ENCODE data around the gene TMEM169.

The TMEM169 gene, protein sequence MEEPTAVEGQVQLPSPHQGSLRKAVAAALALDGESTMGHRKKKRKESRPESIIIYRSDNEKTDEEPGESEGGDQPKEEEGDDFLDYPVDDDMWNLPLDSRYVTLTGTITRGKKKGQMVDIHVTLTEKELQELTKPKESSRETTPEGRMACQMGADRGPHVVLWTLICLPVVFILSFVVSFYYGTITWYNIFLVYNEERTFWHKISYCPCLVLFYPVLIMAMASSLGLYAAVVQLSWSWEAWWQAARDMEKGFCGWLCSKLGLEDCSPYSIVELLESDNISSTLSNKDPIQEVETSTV

GRCh38 chr2:216081487-216082116, at the start of gene TMEM169, which contains the start of gene PECR:
Gene TMEM169, plus strand, starts transcription at chr2:216081919. Its CDS starts 14,045 bp downstream, at chr2:216095964.
Gene PECR, minus strand, starts transcription at chr2:216081809. Its CDS starts 68 bp downstream, at chr2:216081741.
- no peak for DNase-seq

- no peak for DNase-seq
Measured at GRCh38 chr2:216031960-216032689, 49.6 kb upstream of the TMEM169 start.

- DNase-seq = no peak
Measured at GRCh38 chr2:216033403-216033802, 48.3 kb upstream of the TMEM169 start.

GRCh38 chr2:216034065-216034464, 47.7 kb upstream of the TMEM169 start:
- peak in 1 of 2 experiments; percentile 43 for DNase-seq

DNA sequence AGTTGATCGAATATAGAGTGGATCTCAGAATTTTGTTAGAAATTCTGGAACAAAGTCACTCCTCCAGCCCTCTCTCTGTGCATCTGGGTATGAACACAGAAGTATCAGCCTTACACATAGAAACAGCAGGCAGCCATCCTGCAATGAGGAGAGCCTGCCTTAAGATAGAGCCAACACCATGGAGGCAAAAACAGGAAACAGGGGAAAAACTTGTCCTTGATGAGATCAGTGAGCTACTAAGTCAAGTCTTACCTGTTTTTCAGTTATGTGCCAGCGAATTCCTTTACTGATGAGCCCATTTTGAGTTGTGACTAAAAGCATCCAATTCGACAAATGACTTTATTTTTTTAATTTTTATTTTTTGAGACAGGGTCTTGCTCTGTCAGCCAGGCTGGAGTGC, 41.8 kb upstream of the TMEM169 start:
- no peak for DNase-seq

GRCh38 chr2:216041438-216041837, 40.3 kb upstream of the TMEM169 start:
- no peak for DNase-seq

GRCh38 chr2:216043949-216044348, 37.8 kb upstream of the TMEM169 start:
- no peak for DNase-seq

- no peak for DNase-seq
Measured at GRCh38 chr2:216044883-216045486, 36.7 kb upstream of the TMEM169 start.

DNA sequence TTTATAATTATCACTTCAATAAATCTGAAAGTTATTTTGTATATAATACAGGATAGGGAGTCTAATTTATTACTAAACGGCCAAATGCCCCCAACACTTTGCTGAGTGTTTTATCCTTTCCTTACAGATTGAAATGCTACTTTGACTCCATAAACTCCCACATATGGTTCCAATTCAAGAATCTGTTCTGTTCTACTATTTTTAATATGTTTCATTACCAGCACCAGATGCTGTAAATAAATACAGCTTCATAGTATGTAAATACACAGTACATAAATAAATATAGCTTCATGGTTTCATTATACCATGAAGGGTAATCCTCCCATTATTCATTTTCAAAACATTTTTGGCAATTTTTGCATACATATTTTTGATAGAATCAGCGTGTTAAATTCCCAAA, 34.3 kb upstream of the TMEM169 start:
- DNase-seq = no peak

- DNase-seq = no peak
Measured at GRCh38 chr2:216049452-216049851, 32.3 kb upstream of the TMEM169 start.

- no peak for DNase-seq
Measured at GRCh38 chr2:216051350-216051749, 30.4 kb upstream of the TMEM169 start.

DNA sequence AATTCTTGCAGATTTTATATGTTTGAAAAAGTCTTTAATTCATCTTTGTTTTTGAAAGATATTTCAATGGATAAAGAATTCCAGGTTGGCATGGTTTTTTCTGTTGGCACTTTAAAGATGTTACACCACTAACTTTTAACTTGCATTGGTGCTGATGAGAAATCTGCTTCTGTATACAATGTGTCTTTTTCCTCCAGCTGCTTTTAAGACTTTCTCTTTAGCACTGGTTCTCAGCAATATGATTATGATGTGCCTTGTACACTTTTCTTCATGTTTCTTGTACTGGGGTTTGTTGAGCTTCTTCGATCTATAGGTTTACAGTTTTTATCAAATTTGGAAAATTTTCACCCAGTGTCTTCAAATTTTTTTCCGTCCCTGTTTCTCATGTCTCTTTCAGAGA, 29.3 kb upstream of the TMEM169 start:
- DNase-seq = no peak

GRCh38 chr2:216055680-216056079, 26.0 kb upstream of the TMEM169 start:
- no peak for DNase-seq

GRCh38 chr2:216056739-216057138, 25.0 kb upstream of the TMEM169 start:
- no peak for DNase-seq

DNA sequence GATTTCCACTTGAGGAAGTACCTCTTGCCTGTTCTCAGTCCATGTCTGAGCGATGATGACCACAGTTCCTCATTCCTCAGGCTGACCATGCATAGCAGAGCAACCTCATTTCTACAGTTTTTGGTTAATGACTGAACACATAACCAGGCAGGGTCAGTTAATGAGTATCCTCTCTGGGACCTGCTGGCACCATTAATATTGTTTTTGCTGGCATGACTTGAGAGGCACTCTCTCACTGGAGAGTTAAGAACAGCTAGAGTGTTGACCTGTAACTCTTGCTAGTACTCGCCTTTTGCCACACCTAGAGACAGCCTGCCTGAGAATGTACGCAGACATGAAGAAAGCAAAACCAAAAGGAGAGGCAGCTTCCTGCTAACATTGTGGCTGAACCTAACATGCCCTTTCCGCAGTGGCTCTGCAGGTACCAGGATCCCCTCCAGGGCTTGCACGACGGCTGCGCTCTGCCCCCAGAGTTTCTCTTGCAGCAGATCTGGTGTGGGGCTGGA, 24.0 kb upstream of the TMEM169 start:
- no peak for DNase-seq

GRCh38 chr2:216059233-216059834, 22.4 kb upstream of the TMEM169 start:
- peak; percentile 2 to 17 for DNase-seq

GRCh38 chr2:216064014-216064630, 17.6 kb upstream of the TMEM169 start:
- DNase-seq = no peak

GRCh38 chr2:216064665-216065064, 17.1 kb upstream of the TMEM169 start:
- no peak for DNase-seq

GRCh38 chr2:216066230-216066629, 15.5 kb upstream of the TMEM169 start:
- DNase-seq = no peak

DNA sequence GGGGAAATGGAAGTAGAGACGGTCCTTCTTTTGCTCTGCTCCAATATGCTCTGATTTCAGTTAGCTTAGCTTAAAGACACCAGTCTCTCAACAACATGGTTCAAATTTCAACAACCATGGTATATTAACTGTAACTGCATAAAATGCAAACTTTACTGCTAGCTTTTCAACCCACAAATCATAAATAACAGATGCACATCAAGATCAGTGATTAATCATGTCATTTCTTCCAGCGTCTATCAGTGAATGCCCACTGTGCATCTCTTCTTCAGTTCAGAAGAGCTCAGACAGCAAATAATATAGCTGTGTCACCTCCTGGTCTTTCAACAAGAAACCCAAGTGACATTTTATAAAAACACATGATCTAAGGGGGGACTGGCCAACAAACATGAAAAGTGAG, 12.7 kb upstream of the TMEM169 start:
- DNase-seq = no peak

DNA sequence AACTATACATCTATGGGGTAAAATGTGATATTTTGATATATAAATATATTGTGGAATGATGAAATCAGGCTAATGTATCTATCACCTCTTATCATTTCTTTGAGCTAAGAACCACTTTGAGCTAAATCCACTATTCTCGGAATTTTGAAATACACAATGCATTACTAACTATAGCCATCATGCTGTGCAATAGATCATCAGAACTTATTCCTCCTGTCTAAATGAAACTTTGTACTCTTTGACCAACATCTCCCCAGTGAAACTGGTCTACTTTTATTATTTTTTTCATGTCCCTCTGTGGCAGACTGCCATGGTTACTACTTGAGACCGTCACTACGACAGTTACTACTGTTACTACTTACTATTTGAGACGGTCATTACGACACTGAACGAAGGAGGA, 11.5 kb upstream of the TMEM169 start:
- no peak for DNase-seq

- DNase-seq = no peak
Measured at GRCh38 chr2:216071111-216071851, 10.4 kb upstream of the TMEM169 start.
